Measurements from ENCODE around the gene KIAA1671. TPM values are rescaled to one million over a fixed set of nuclear protein-coding genes. Genes with fewer than 3 reads are reported as not detected.

KIAA1671 gene
- total and polyA plus RNA-seq, 2 donors (not counting 1 experiment from before 2014, with no cell fraction given): 0.01 to 0.02 TPM

- H3K27me3 Mint-ChIP-seq: peaks cover 25% of the 10 kb centered on the region
- H3K27ac Mint-ChIP-seq: no peak overlapping the region
- ATAC-seq (ENCODE audit: low read depth) (no peak), DNase-seq (no peak)
- Histone ChIP-seq H3K4me1 (ENCODE audit: control insufficient read depth in 2 of 2, insufficient read depth in 2 of 2, low read length in 2 of 2) (no peaks in the 10 kb centered on the region), H3K9me3 (ENCODE audit: control extremely low read depth in 1 of 3, control insufficient read depth in 2 of 3, insufficient read depth in 1 of 3, low read length in 2 of 3) (no peaks in the 10 kb centered on the region), H3K9ac (ENCODE audit: low read length) (no peak overlapping the region), H4K20me1 (ENCODE audit: control insufficient read depth, insufficient read depth, low read length, poor library complexity, severe bottlenecking) (no peaks in the 10 kb centered on the region), H3K4me2 (replicated peaks; ENCODE audit: low read depth, low read length, poor library complexity, severe bottlenecking) (no peak overlapping the region), H3K4me3 (ENCODE audit: control extremely low read depth in 1 of 5, extremely low read depth in 1 of 5, insufficient read depth in 1 of 5, low read depth in 2 of 5, low read length in 4 of 5) (no peak overlapping the region), H3K27me3 (replicated peaks in 1 of 4; ENCODE audit: control extremely low read depth in 1 of 4, control insufficient read depth in 3 of 4, insufficient read depth in 4 of 4, low read length in 3 of 4) (peaks cover 0 to 8% (median 0%) of the 10 kb centered on the region in 4 experiments), H3K79me2 (ENCODE audit: control insufficient read depth, insufficient read depth, low read length) (no peaks in the 10 kb centered on the region), H3K27ac (ENCODE audit: low read length in 2 of 2) (no peak overlapping the region), H2AFZ (ENCODE audit: insufficient read depth, low read depth, low read length, poor library complexity, severe bottlenecking) (no peak overlapping the region), H3K36me3 (replicated peaks in 1 of 2; ENCODE audit: control extremely low read depth in 1 of 2, control insufficient read depth in 1 of 2, extremely low read depth in 1 of 2, insufficient read depth in 2 of 2, low read length in 1 of 2) (no peaks in the 10 kb centered on the region)
- no CpG with 5 or more reads among the region's 1 CpG for WGBS (ENCODE audit: insufficient coverage)
- no peak overlapping the region for H3K4me3 Mint-ChIP-seq
- intact Hi-C loops (cut with micrococcal nuclease): no loop called here
- H3K9me3 Mint-ChIP-seq (ENCODE audit: insufficient read depth): no peaks in the 10 kb centered on the region
- H3K4me1 Mint-ChIP-seq: no peaks in the 10 kb centered on the region
- POLR2A ChIA-PET: interaction anchor here (0.8 kb wide), 1 partner anchor 8 kb away, joined by 4 read pairs; no protein-coding TSS in a partner anchor
- no peak for TF ChIP-seq EZH2 (IDR thresholded peaks at IDR 0.05; ENCODE audit: borderline replicate concordance, insufficient read depth, low read depth, low read length, poor library complexity, severe bottlenecking)
- CTCF ChIA-PET: no interaction called here
Measured at GRCh38 chr22:25019427-25020184, 67.1 kb downstream of the KIAA1671 start.

- no peaks in the 10 kb centered on the region for H3K36me3 ChIP-seq (replicated peaks in 1 of 2; ENCODE audit: control extremely low read depth in 1 of 2, control insufficient read depth in 1 of 2, extremely low read depth in 1 of 2, insufficient read depth in 2 of 2, low read length in 1 of 2)
- H3K4me1 ChIP-seq (ENCODE audit: control insufficient read depth in 2 of 2, insufficient read depth in 2 of 2, low read length in 2 of 2): no peaks in the 10 kb centered on the region
- CTCF ChIA-PET: no interaction called here
- H3K9me3 ChIP-seq (ENCODE audit: control extremely low read depth in 1 of 3, control insufficient read depth in 2 of 3, insufficient read depth in 1 of 3, low read length in 2 of 3): no peaks in the 10 kb centered on the region
- no peak overlapping the region for H3K27ac Mint-ChIP-seq
- ATAC-seq (ENCODE audit: low read depth) (no peak), DNase-seq (no peak)
- no peak overlapping the region for H3K4me3 ChIP-seq (ENCODE audit: control extremely low read depth in 1 of 5, extremely low read depth in 1 of 5, insufficient read depth in 1 of 5, low read depth in 2 of 5, low read length in 4 of 5)
- H3K27me3 Mint-ChIP-seq: peaks cover 28% of the 10 kb centered on the region
- no peaks in the 10 kb centered on the region for H4K20me1 ChIP-seq (ENCODE audit: control insufficient read depth, insufficient read depth, low read length, poor library complexity, severe bottlenecking)
- intact Hi-C loops (cut with micrococcal nuclease): no loop called here
- TF ChIP-seq EZH2 (IDR thresholded peaks at IDR 0.05; ENCODE audit: borderline replicate concordance, insufficient read depth, low read depth, low read length, poor library complexity, severe bottlenecking): no peak
- no peak overlapping the region for H2AFZ ChIP-seq (ENCODE audit: insufficient read depth, low read depth, low read length, poor library complexity, severe bottlenecking)
- 97% methylated on average over 3 of the region's 3 CpGs for WGBS (ENCODE audit: insufficient coverage)
- H3K79me2 ChIP-seq (ENCODE audit: control insufficient read depth, insufficient read depth, low read length): no peaks in the 10 kb centered on the region
- peaks cover 0 to 8% (median 0%) of the 10 kb centered on the region in 4 experiments for H3K27me3 ChIP-seq (replicated peaks in 1 of 4; ENCODE audit: control extremely low read depth in 1 of 4, control insufficient read depth in 3 of 4, insufficient read depth in 4 of 4, low read length in 3 of 4)
- no peak overlapping the region for H3K4me3 Mint-ChIP-seq
- POLR2A ChIA-PET: no interaction called here
- H3K4me2 ChIP-seq (replicated peaks; ENCODE audit: low read depth, low read length, poor library complexity, severe bottlenecking): no peak overlapping the region
- no peak overlapping the region for H3K27ac ChIP-seq (ENCODE audit: low read length in 2 of 2)
- H3K9ac ChIP-seq (ENCODE audit: low read length): no peak overlapping the region
- no peaks in the 10 kb centered on the region for H3K4me1 Mint-ChIP-seq
- H3K9me3 Mint-ChIP-seq (ENCODE audit: insufficient read depth): no peaks in the 10 kb centered on the region
Measured at GRCh38 chr22:25021409-25021808, 68.9 kb downstream of the KIAA1671 start.
